ENCODE measurements around the gene GRIK5. TPM values are rescaled to one million over a fixed set of nuclear protein-coding genes. Genes with fewer than 3 reads are reported as not detected.

Gene GRIK5
- total and polyA plus RNA-seq, 2 of the 8 experiments (the other 6 are each of a cell fraction or from before 2014, with no cell fraction given), result 17.8 to 42.9 TPM

DNA sequence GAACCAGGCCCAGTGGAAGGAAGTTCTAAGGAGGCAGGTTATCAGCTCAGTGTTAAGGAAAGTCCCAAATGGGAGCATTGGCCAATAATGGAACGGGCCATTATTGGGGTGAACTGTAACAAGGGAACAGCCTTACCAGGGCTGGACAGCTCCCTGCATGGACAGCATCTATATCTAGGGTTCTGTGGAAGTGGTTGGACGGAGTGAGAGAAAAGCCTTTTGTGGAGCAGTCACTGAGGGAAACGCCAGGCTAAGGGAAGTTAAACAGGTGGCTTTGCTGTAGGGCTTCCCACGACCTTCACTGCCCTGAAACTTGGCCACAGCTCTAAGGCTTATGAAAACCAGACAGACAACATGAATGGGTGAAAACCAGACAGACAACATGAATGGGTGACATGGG lies 45.2 kb upstream of the GRIK5 start (continued):
- TF ChIP-seq, protein P1, sequence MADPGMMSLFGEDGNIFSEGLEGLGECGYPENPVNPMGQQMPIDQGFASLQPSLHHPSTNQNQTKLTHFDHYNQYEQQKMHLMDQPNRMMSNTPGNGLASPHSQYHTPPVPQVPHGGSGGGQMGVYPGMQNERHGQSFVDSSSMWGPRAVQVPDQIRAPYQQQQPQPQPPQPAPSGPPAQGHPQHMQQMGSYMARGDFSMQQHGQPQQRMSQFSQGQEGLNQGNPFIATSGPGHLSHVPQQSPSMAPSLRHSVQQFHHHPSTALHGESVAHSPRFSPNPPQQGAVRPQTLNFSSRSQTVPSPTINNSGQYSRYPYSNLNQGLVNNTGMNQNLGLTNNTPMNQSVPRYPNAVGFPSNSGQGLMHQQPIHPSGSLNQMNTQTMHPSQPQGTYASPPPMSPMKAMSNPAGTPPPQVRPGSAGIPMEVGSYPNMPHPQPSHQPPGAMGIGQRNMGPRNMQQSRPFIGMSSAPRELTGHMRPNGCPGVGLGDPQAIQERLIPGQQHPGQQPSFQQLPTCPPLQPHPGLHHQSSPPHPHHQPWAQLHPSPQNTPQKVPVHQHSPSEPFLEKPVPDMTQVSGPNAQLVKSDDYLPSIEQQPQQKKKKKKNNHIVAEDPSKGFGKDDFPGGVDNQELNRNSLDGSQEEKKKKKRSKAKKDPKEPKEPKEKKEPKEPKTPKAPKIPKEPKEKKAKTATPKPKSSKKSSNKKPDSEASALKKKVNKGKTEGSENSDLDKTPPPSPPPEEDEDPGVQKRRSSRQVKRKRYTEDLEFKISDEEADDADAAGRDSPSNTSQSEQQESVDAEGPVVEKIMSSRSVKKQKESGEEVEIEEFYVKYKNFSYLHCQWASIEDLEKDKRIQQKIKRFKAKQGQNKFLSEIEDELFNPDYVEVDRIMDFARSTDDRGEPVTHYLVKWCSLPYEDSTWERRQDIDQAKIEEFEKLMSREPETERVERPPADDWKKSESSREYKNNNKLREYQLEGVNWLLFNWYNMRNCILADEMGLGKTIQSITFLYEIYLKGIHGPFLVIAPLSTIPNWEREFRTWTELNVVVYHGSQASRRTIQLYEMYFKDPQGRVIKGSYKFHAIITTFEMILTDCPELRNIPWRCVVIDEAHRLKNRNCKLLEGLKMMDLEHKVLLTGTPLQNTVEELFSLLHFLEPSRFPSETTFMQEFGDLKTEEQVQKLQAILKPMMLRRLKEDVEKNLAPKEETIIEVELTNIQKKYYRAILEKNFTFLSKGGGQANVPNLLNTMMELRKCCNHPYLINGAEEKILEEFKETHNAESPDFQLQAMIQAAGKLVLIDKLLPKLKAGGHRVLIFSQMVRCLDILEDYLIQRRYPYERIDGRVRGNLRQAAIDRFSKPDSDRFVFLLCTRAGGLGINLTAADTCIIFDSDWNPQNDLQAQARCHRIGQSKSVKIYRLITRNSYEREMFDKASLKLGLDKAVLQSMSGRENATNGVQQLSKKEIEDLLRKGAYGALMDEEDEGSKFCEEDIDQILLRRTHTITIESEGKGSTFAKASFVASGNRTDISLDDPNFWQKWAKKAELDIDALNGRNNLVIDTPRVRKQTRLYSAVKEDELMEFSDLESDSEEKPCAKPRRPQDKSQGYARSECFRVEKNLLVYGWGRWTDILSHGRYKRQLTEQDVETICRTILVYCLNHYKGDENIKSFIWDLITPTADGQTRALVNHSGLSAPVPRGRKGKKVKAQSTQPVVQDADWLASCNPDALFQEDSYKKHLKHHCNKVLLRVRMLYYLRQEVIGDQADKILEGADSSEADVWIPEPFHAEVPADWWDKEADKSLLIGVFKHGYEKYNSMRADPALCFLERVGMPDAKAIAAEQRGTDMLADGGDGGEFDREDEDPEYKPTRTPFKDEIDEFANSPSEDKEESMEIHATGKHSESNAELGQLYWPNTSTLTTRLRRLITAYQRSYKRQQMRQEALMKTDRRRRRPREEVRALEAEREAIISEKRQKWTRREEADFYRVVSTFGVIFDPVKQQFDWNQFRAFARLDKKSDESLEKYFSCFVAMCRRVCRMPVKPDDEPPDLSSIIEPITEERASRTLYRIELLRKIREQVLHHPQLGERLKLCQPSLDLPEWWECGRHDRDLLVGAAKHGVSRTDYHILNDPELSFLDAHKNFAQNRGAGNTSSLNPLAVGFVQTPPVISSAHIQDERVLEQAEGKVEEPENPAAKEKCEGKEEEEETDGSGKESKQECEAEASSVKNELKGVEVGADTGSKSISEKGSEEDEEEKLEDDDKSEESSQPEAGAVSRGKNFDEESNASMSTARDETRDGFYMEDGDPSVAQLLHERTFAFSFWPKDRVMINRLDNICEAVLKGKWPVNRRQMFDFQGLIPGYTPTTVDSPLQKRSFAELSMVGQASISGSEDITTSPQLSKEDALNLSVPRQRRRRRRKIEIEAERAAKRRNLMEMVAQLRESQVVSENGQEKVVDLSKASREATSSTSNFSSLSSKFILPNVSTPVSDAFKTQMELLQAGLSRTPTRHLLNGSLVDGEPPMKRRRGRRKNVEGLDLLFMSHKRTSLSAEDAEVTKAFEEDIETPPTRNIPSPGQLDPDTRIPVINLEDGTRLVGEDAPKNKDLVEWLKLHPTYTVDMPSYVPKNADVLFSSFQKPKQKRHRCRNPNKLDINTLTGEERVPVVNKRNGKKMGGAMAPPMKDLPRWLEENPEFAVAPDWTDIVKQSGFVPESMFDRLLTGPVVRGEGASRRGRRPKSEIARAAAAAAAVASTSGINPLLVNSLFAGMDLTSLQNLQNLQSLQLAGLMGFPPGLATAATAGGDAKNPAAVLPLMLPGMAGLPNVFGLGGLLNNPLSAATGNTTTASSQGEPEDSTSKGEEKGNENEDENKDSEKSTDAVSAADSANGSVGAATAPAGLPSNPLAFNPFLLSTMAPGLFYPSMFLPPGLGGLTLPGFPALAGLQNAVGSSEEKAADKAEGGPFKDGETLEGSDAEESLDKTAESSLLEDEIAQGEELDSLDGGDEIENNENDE (IDR thresholded peaks at IDR 0.05; ENCODE audit: insufficient replicate concordance, low read length), result no peak
- no peak for TF ChIP-seq EGR1 (IDR thresholded peaks at IDR 0.05; ENCODE audit: borderline replicate concordance, low read depth, low read length)
- no peak for TF ChIP-seq CHD2 (IDR thresholded peaks at IDR 0.05; ENCODE audit: low read length)
- TF ChIP-seq TAF1 (IDR thresholded peaks at IDR 0.05; ENCODE audit: low read depth, low read length), result no peak
